BE2C (cell line): ENCODE results near the gene GRID1.

Experiments used
- DNase-seq: peaks from one replicate; pipeline ENCODE4 v3.0.0-alpha.2; 2020
- H3K27me3 ChIP-seq: fragments of 250-450 bp; sonication (Bioruptor Pico); 2 replicates; pipeline ENCODE4 v1.5.1; 2020; ENCODE audit warnings: mild to moderate bottlenecking
- H3K36me3 ChIP-seq: fragments of 250-450 bp; sonication (Bioruptor Pico); 2 replicates; pipeline ENCODE4 v1.5.1; 2020; ENCODE audit warnings: mild to moderate bottlenecking
- H3K4me1 ChIP-seq: fragments of 250-450 bp; sonication (Bioruptor Pico); 2 replicates; pipeline ENCODE4 v1.5.1; 2020
- H3K4me3 ChIP-seq: 2 replicates; pipeline ENCODE4 v1.5.1; 2011; ENCODE audit warnings: low read depth, low read length
- H3K9me3 ChIP-seq: fragments of 250-450 bp; sonication (Bioruptor Pico); 2 replicates; pipeline ENCODE4 v1.5.1; 2020
- CTCF ChIP-seq: IDR thresholded peaks from 2 replicates; pipeline ENCODE4 v1.5.1; 2012; ENCODE audit warnings: mild to moderate bottlenecking, low read depth, low read length

Gene GRID1

GRCh38 chr10:86117051-86117450 is 249.5 kb downstream of the GRID1 start:
- DNase-seq = no peak
- no peaks in the 10 kb centered on the region for H3K27me3 ChIP-seq
- no peak overlapping the region for H3K4me3 ChIP-seq
- H3K36me3 ChIP-seq = no peaks in the 10 kb centered on the region
- no peak for TF ChIP-seq CTCF
- no peaks in the 10 kb centered on the region for H3K9me3 ChIP-seq
- H3K4me1 ChIP-seq = no peaks in the 10 kb centered on the region

- DNase-seq = no peak
- TF ChIP-seq CTCF = no peak
- no peaks in the 10 kb centered on the region for H3K4me1 ChIP-seq
- no peaks in the 10 kb centered on the region for H3K9me3 ChIP-seq
- H3K27me3 ChIP-seq = no peaks in the 10 kb centered on the region
- H3K4me3 ChIP-seq = no peak overlapping the region
- no peaks in the 10 kb centered on the region; the same call in 1 of the 2 replicates for H3K36me3 ChIP-seq
These were observed 252.6 kb downstream of the GRID1 start for GRCh38 chr10:86113983-86114382.

- no peaks in the 10 kb centered on the region; the same call in 1 of the 2 replicates for H3K36me3 ChIP-seq
- TF ChIP-seq CTCF = no peak
- no peaks in the 10 kb centered on the region for H3K27me3 ChIP-seq
- no peaks in the 10 kb centered on the region for H3K4me1 ChIP-seq
- no peaks in the 10 kb centered on the region for H3K9me3 ChIP-seq
- no peak for DNase-seq
- no peak overlapping the region for H3K4me3 ChIP-seq
These were observed 253.1 kb downstream of the GRID1 start for GRCh38 chr10:86113501-86113900.

GRCh38 chr10:86113044-86113443 is 253.6 kb downstream of the GRID1 start:
- DNase-seq = no peak
- Histone ChIP-seq H3K4me3 (no peak overlapping the region), H3K36me3 (no peaks in the 10 kb centered on the region; the same call in 1 of the 2 replicates), H3K27me3 (no peaks in the 10 kb centered on the region), H3K4me1 (no peaks in the 10 kb centered on the region), H3K9me3 (no peaks in the 10 kb centered on the region)
- no peak for TF ChIP-seq CTCF

- Histone ChIP-seq H3K4me3 (no peak overlapping the region), H3K36me3 (no peaks in the 10 kb centered on the region; the same call in 1 of the 2 replicates), H3K27me3 (no peaks in the 10 kb centered on the region), H3K4me1 (no peaks in the 10 kb centered on the region), H3K9me3 (no peaks in the 10 kb centered on the region)
- TF ChIP-seq CTCF = no peak
- DNase-seq = no peak
These were observed 254.6 kb downstream of the GRID1 start for GRCh38 chr10:86111902-86112545.

- Histone ChIP-seq H3K4me1 (no peaks in the 10 kb centered on the region), H3K36me3 (no peaks in the 10 kb centered on the region; the same call in 1 of the 2 replicates), H3K27me3 (no peaks in the 10 kb centered on the region), H3K4me3 (no peak overlapping the region), H3K9me3 (no peaks in the 10 kb centered on the region)
- DNase-seq = no peak
- peak; percentile 49 for TF ChIP-seq CTCF
These were observed 256.3 kb downstream of the GRID1 start for GRCh38 chr10:86110156-86110786.
